Prostate gland (tissue), 2 donors: ENCODE data around the gene TMEM235.

Experiments
- CTCF ChIP-seq, 4 experiments: fragments of 200-600 bp in 2 of 4; fragments of 450-650 bp in 2 of 4; sonication (generic) in 2 of 4; IDR thresholded peaks; 1 replicate in 3 of 4; 2 replicates in 1 of 4; pipeline ENCODE4 v1.5.1; 2016 to 2019; ENCODE audit warnings: antibody characterized with exemption in 4 of 4, mild to moderate bottlenecking in 2 of 4, moderate library complexity in 2 of 4
- POLR2A ChIP-seq: fragments of 450-650 bp; IDR thresholded peaks from one replicate; pipeline ENCODE4 v1.6.1; 2016; ENCODE audit warnings: antibody characterized with exemption, mild to moderate bottlenecking
- POLR2AphosphoS5 ChIP-seq: sonication (generic); formaldehyde crosslinking; IDR thresholded peaks from one replicate; pipeline ENCODE4 v1.6.1; 2017; ENCODE audit warnings: antibody characterized with exemption

GRCh38 chr17:78259192-78259554 lies 27.7 kb downstream of the TMEM235 start:
- TF ChIP-seq POLR2AphosphoS5 (no peak), POLR2A (no peak), CTCF (IDR thresholded peaks at IDR 0.05) (no peak)
